Parathyroid adenoma (tissue), 2 donors: ENCODE results near the gene SLAMF6.
"Not testable (repeated sequence)": the region's sequence is repeated elsewhere in the genome, so short reads cannot be mapped to it uniquely, and the experiment has no call there.

Experiments
- H2AFZ ChIP-seq: fragments of 300-600 bp; sonication (generic); one replicate; pipeline ENCODE4 v1.7.0; 2017; ENCODE audit warnings: antibody characterized with exemption, mild to moderate bottlenecking
- H3K27ac ChIP-seq: fragments of 300-600 bp; sonication (generic); one replicate; pipeline ENCODE4 v1.7.0; 2017
- H3K27me3 ChIP-seq: fragments of 300-600 bp; sonication (generic); one replicate; pipeline ENCODE4 v1.7.0; 2017; ENCODE audit warnings: low read length; ENCODE audit not compliant: control insufficient read depth, insufficient read depth
- H3K36me3 ChIP-seq: fragments of 300-600 bp; sonication (generic); one replicate; pipeline ENCODE4 v1.7.0; 2017; ENCODE audit warnings: low read length; ENCODE audit not compliant: control insufficient read depth, insufficient read depth
- H3K4me1 ChIP-seq: fragments of 300-600 bp; sonication (generic); one replicate; pipeline ENCODE4 v1.7.0; 2017; ENCODE audit warnings: control low read depth
- H3K4me2 ChIP-seq: fragments of 300-600 bp; sonication (generic); one replicate; pipeline ENCODE4 v1.7.0; 2017; ENCODE audit warnings: low read length
- H3K4me3 ChIP-seq: fragments of 300-600 bp; sonication (generic); one replicate; pipeline ENCODE4 v1.7.0; 2017; ENCODE audit warnings: low read depth, low read length
- H3K79me2 ChIP-seq: fragments of 300-600 bp; sonication (generic); one replicate; pipeline ENCODE4 v1.7.0; 2017; ENCODE audit warnings: control low read depth
- H3K9ac ChIP-seq: fragments of 300-600 bp; sonication (generic); one replicate; pipeline ENCODE4 v1.7.0; 2017; ENCODE audit warnings: mild to moderate bottlenecking
- H3K9me3 ChIP-seq: fragments of 300-600 bp; sonication (generic); one replicate; pipeline ENCODE4 v1.7.0; 2017; ENCODE audit warnings: low read length; ENCODE audit not compliant: control insufficient read depth
- TF ChIP-seq, protein P1 (sequence below): fragments of 300-600 bp; sonication (generic); IDR thresholded peaks from one replicate; pipeline ENCODE4 v1.7.0; 2017; ENCODE audit warnings: antibody characterized with exemption, mild to moderate bottlenecking
- donor health status: primary hyperparathyroidism.

SLAMF6 gene

DNA sequence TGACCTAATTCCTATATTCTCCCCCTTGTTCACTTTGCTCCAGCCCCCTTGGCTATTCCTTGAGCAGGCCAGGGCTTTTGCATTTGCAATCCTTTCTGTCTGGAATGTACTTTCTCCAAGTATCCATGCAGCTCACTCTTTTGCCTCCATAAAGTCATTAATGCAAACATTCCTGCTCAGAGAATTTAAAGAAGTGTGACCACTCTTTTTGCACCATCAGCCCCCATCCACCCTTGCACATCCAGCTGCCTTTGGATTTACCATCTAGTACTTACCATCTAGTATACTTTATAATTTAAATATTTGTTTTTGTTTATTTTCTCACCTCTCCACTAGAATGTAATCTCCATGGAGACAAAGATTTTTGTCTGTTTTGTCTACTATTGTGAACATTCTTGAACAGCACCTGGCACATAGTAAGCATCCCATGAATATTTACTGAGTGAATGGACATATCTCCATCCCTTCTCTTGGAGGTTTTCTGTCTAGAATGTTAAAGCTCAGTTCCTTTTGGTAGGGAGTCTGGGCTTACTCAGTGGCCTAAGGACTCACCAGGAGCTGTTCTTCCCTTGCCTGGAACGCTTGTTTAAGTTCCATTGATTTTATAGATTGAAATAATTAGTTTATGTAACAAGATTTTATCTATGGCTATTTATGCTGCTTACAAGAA lies 22.6 kb downstream of the SLAMF6 start:
- TF ChIP-seq, protein P1, sequence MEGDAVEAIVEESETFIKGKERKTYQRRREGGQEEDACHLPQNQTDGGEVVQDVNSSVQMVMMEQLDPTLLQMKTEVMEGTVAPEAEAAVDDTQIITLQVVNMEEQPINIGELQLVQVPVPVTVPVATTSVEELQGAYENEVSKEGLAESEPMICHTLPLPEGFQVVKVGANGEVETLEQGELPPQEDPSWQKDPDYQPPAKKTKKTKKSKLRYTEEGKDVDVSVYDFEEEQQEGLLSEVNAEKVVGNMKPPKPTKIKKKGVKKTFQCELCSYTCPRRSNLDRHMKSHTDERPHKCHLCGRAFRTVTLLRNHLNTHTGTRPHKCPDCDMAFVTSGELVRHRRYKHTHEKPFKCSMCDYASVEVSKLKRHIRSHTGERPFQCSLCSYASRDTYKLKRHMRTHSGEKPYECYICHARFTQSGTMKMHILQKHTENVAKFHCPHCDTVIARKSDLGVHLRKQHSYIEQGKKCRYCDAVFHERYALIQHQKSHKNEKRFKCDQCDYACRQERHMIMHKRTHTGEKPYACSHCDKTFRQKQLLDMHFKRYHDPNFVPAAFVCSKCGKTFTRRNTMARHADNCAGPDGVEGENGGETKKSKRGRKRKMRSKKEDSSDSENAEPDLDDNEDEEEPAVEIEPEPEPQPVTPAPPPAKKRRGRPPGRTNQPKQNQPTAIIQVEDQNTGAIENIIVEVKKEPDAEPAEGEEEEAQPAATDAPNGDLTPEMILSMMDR, result no peak
- H3K4me2 ChIP-seq, result no peak overlapping the region
- no peak overlapping the region for H3K4me3 ChIP-seq
- no peak overlapping the region for H2AFZ ChIP-seq
- H3K36me3 ChIP-seq, result no peaks in the 10 kb centered on the region
- no peaks in the 10 kb centered on the region for H3K4me1 ChIP-seq
- no peaks in the 10 kb centered on the region for H3K79me2 ChIP-seq
- H3K9me3 ChIP-seq, result no peaks in the 10 kb centered on the region
- no peak overlapping the region for H3K27ac ChIP-seq
- no peaks in the 10 kb centered on the region for H3K27me3 ChIP-seq
- no peak overlapping the region for H3K9ac ChIP-seq

DNA sequence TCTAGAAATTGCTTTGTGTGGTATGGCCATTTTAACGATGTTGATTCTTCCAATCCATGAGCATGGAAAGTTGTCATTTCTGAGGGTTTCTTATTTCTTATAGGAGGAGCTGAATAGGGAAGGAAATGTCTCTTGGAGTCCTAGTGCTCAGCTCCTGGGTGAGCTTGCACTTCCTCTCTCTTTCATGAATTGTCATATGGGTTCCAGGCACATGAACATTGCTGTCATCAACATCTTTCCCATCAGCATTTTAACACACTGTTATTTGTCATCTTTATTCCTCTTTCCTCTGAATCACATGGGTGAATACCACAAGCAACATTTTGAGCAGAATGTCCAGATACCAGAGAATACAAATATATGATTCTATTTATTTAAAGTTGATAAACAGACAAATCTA lies 23.4 kb downstream of the SLAMF6 start:
- Histone ChIP-seq H3K27ac (no peak overlapping the region), H3K9me3 (no peaks in the 10 kb centered on the region), H3K4me2 (no peak overlapping the region), H3K79me2 (no peaks in the 10 kb centered on the region), H3K4me3 (no peak overlapping the region), H3K36me3 (no peaks in the 10 kb centered on the region), H3K9ac (no peak overlapping the region), H2AFZ (no peak overlapping the region), H3K27me3 (no peaks in the 10 kb centered on the region), H3K4me1 (no peaks in the 10 kb centered on the region)
- TF ChIP-seq, protein P1, result no peak

DNA sequence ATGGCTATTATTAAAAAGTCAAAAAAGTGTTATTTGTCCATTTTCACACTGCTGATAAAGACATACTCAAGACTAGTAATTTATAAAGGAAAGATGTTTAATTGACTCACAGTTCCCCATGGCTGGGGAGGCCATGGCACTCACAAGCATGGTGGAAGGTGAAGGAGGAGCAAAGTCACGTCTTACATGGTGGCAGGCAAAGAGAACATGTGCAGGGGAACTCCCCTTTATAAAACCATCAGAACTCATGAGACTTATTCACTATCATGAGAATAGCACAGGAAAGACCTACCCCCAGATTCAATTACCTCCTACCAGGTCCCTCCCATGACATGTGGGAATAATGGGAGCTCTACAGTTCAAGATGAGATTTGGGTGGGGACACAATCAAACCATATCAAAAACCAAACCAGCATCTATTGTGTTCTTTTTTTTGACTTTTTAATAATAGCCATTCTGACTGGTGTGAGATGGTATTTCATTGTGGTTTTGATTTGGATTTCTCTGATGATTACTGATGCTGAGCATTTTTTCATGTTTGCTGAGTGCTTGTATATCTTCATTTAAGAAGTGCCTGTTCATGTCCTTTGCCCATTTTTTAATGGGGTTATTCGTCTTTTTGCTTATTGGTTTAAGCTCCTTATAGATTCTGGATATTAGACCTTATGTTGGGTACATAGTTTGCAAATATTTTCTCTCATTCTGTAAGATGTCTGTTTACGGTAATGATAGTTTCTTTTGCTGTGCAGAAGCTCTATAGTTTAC lies 24.6 kb downstream of the SLAMF6 start:
- H3K79me2 ChIP-seq, H3K9ac ChIP-seq, H3K27me3 ChIP-seq, H3K4me2 ChIP-seq, H3K36me3 ChIP-seq, H3K4me1 ChIP-seq, H3K4me3 ChIP-seq, H2AFZ ChIP-seq, H3K9me3 ChIP-seq, H3K27ac ChIP-seq: not testable (repeated sequence)

DNA sequence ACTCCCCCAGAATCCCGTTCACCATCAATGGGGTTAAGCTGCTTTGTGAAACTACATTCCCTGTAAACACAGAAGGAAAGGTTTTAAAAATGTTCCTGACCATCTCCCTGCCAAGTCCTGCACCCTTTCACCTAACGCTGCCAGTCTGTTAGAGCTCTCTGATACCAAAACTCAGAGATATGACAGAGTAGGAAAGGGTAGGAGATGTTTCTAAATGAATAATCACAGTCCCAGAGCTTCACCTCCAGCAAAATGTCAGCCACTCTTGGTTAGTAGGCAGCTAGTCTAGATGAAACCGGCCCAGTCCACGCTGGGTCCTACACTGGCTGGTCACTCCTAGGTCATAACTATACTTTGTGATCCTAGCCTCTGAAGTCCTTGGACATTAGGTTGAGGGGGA lies 26.7 kb downstream of the SLAMF6 start:
- H3K4me2 ChIP-seq, result no peak overlapping the region
- H2AFZ ChIP-seq, result no peak overlapping the region
- no peak overlapping the region for H3K27ac ChIP-seq
- no peaks in the 10 kb centered on the region for H3K27me3 ChIP-seq
- no peaks in the 10 kb centered on the region for H3K36me3 ChIP-seq
- no peak overlapping the region for H3K9ac ChIP-seq
- TF ChIP-seq, protein P1, result no peak
- no peaks in the 10 kb centered on the region for H3K9me3 ChIP-seq
- no peaks in the 10 kb centered on the region for H3K4me1 ChIP-seq
- no peaks in the 10 kb centered on the region for H3K79me2 ChIP-seq
- no peak overlapping the region for H3K4me3 ChIP-seq

DNA sequence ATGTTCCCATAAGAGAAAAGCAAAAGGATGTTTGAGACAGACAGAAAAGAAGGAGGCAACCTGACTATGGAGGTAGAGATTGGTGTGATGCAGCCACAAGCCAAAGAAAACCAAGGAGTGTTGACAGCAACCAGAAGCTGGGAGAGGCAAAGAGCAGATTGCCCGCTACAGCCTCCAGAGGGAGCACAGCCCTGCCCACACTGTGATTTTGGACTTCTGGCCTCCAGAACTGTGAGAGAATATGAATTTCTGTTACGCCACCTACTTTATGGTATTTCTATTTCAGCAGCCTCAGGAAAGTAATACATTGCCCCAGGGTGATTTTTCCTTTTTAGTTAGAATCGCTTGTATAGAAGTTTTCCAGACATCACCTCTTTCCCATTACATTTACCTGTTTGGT lies 28.4 kb downstream of the SLAMF6 start:
- Histone ChIP-seq H2AFZ (no peak overlapping the region), H3K4me2 (no peak overlapping the region), H3K4me1 (no peaks in the 10 kb centered on the region), H3K9ac (no peak overlapping the region), H3K36me3 (no peaks in the 10 kb centered on the region), H3K79me2 (no peaks in the 10 kb centered on the region), H3K9me3 (no peaks in the 10 kb centered on the region), H3K27me3 (no peaks in the 10 kb centered on the region), H3K27ac (no peak overlapping the region), H3K4me3 (no peak overlapping the region)
- TF ChIP-seq, protein P1, result no peak
